SK-N-SH treated with all-trans-retinoic acid at 6 μM for 48 hours (cell line): ENCODE results near the gene CREB3L2.
A peak's percentile ranks its signal among the peaks of the same experiment; 100 is the strongest.

Experiments
- ATAC-seq: fragments of 200-7000 bp; cut with Tn5 transposase; 3 replicates; pipeline ENCODE4 v1.9.1; 2020; ENCODE audit warnings: mild to moderate bottlenecking, moderate library complexity
- ARNTL ChIP-seq: fragments of 450-650 bp; formaldehyde crosslinking; IDR thresholded peaks from 2 replicates; pipeline ENCODE4 v1.5.0; 2020; ENCODE audit warnings: low read depth, mild to moderate bottlenecking, moderate library complexity, borderline replicate concordance
- BACH2 ChIP-seq: fragments of 250-450 bp; sonication (Bioruptor Pico); IDR thresholded peaks from 2 replicates; pipeline ENCODE4 v1.9.0; 2021; ENCODE audit warnings: mild to moderate bottlenecking, borderline replicate concordance
- CREB5 ChIP-seq: fragments of 250-450 bp; sonication (Bioruptor Pico); IDR thresholded peaks from 2 replicates; pipeline ENCODE4 v1.5.1; 2020; ENCODE audit warnings: low read depth, mild to moderate bottlenecking, moderate library complexity
- CSDC2 ChIP-seq: fragments of 250-450 bp; sonication (Bioruptor Pico); IDR thresholded peaks from 2 replicates; pipeline ENCODE4 v1.5.0; 2020; ENCODE audit warnings: mild to moderate bottlenecking, moderate library complexity
- CSRNP3 ChIP-seq: fragments of 250-450 bp; sonication (Bioruptor Pico); IDR thresholded peaks from 2 replicates; pipeline ENCODE4 v1.5.1; 2021; ENCODE audit warnings: mild to moderate bottlenecking, moderate library complexity
- ESRRG ChIP-seq: fragments of 250-450 bp; sonication (Bioruptor Pico); IDR thresholded peaks from 2 replicates; pipeline ENCODE4 v1.6.1; 2021; ENCODE audit warnings: mild to moderate bottlenecking
- GLIS3 ChIP-seq: fragments of 250-450 bp; sonication (Bioruptor Pico); IDR thresholded peaks from 2 replicates; pipeline ENCODE4 v1.5.0; 2020; ENCODE audit warnings: mild to moderate bottlenecking, moderate library complexity
- ISL1 ChIP-seq: fragments of 250-450 bp; sonication (Bioruptor Pico); IDR thresholded peaks from 2 replicates; pipeline ENCODE4 v2.1.2; 2022; ENCODE audit warnings: mild to moderate bottlenecking, moderate library complexity
- OSR1 ChIP-seq: fragments of 250-450 bp; sonication (Bioruptor Pico); IDR thresholded peaks from 2 replicates; pipeline ENCODE4 v1.8.0; 2022; ENCODE audit warnings: moderate library complexity, mild to moderate bottlenecking, inconsistent platforms
- PATZ1 ChIP-seq: fragments of 250-450 bp; sonication (Bioruptor Pico); IDR thresholded peaks from 2 replicates; pipeline ENCODE4 v1.8.0; 2020; ENCODE audit warnings: mild to moderate bottlenecking, moderate library complexity, borderline replicate concordance
- POU6F1 ChIP-seq: fragments of 250-450 bp; sonication (Bioruptor Pico); IDR thresholded peaks from 2 replicates; pipeline ENCODE4 v1.8.0; 2021; ENCODE audit warnings: low read depth, mild to moderate bottlenecking, moderate library complexity, borderline replicate concordance
- PPARA ChIP-seq: fragments of 250-450 bp; sonication (Bioruptor Pico); IDR thresholded peaks from 2 replicates; pipeline ENCODE4 v1.5.0; 2020; ENCODE audit warnings: mild to moderate bottlenecking, borderline replicate concordance
- RARB ChIP-seq: fragments of 250-450 bp; sonication (Bioruptor Pico); IDR thresholded peaks from 2 replicates; pipeline ENCODE4 v1.8.0; 2021; ENCODE audit warnings: mild to moderate bottlenecking, moderate library complexity
- SNAI2 ChIP-seq: fragments of 250-450 bp; sonication (Bioruptor Pico); IDR thresholded peaks from 2 replicates; pipeline ENCODE4 v1.5.0; 2020; ENCODE audit warnings: mild to moderate bottlenecking, moderate library complexity
- TOX ChIP-seq: fragments of 250-450 bp; sonication (Bioruptor Pico); IDR thresholded peaks from 2 replicates; pipeline ENCODE4 v1.8.0; 2021; ENCODE audit warnings: mild to moderate bottlenecking, moderate library complexity, borderline replicate concordance
- TSHZ2 ChIP-seq: fragments of 250-450 bp; sonication (Bioruptor Pico); IDR thresholded peaks from 2 replicates; pipeline ENCODE4 v1.5.0; 2020; ENCODE audit warnings: mild to moderate bottlenecking, moderate library complexity
- ZFP3 ChIP-seq: fragments of 250-450 bp; sonication (Bioruptor Pico); IDR thresholded peaks from 2 replicates; pipeline ENCODE4 v1.5.0; 2020; ENCODE audit warnings: mild to moderate bottlenecking, moderate library complexity
- ZFP30 ChIP-seq: fragments of 450-650 bp; formaldehyde crosslinking; IDR thresholded peaks from 2 replicates; pipeline ENCODE4 v1.5.0; 2022; ENCODE audit warnings: mild to moderate bottlenecking, moderate library complexity
- ZNF565 ChIP-seq: fragments of 450-650 bp; formaldehyde crosslinking; conservative IDR thresholded peaks from 2 replicates; pipeline ENCODE4 v1.5.0; 2020; ENCODE audit warnings: low read depth, mild to moderate bottlenecking, moderate library complexity
- ZNF70 ChIP-seq: fragments of 450-650 bp; formaldehyde crosslinking; IDR thresholded peaks from 2 replicates; pipeline ENCODE4 v1.5.0; 2020; ENCODE audit warnings: mild to moderate bottlenecking, moderate library complexity
- ZNF8 ChIP-seq: fragments of 450-650 bp; formaldehyde crosslinking; IDR thresholded peaks from 2 replicates; pipeline ENCODE4 v1.5.0; 2020; ENCODE audit warnings: mild to moderate bottlenecking, moderate library complexity

Gene CREB3L2

GRCh38 chr7:137848095-137848494 is 153.8 kb downstream of the CREB3L2 start:
- TF ChIP-seq BACH2 (CRISPR knock-in tag) (no peak), ZNF8 (CRISPR knock-in tag) (no peak), PPARA (no peak), GLIS3 (CRISPR knock-in tag) (no peak), ZFP3 (CRISPR knock-in tag) (no peak), CREB5 (no peak), CSDC2 (CRISPR knock-in tag) (no peak), CSRNP3 (CRISPR knock-in tag) (no peak), SNAI2 (CRISPR knock-in tag) (no peak), ESRRG (CRISPR knock-in tag) (no peak), ISL1 (no peak), ARNTL (CRISPR knock-in tag) (no peak), RARB (CRISPR knock-in tag) (no peak), PATZ1 (CRISPR knock-in tag) (no peak), TOX (CRISPR knock-in tag) (no peak), ZNF70 (CRISPR knock-in tag) (no peak)
- no peak for ATAC-seq

- TF ChIP-seq SNAI2 (CRISPR knock-in tag) (no peak), ZNF8 (CRISPR knock-in tag) (0 out of 2 replicates have a peak, but pooled peaks have one; percentile 5), GLIS3 (CRISPR knock-in tag) (no peak), ISL1 (no peak), ESRRG (CRISPR knock-in tag) (no peak), TSHZ2 (CRISPR knock-in tag) (no peak), TOX (CRISPR knock-in tag) (no peak), ZFP30 (no peak)
- peak; percentile 35 for ATAC-seq
Observed at GRCh38 chr7:137847568-137848050, 154.3 kb downstream of the CREB3L2 start.

- ATAC-seq: peak; percentile 81
- TF ChIP-seq ISL1: no peak
- TF ChIP-seq PPARA: no peak
- TF ChIP-seq PATZ1 (CRISPR knock-in tag): no peak
- TF ChIP-seq ZNF565 (CRISPR knock-in tag): no peak
- no peak for TF ChIP-seq OSR1 (CRISPR knock-in tag)
- TF ChIP-seq ZFP3 (CRISPR knock-in tag): no peak
- TF ChIP-seq TOX (CRISPR knock-in tag): no peak
- no peak for TF ChIP-seq ZNF70 (CRISPR knock-in tag)
- TF ChIP-seq SNAI2 (CRISPR knock-in tag): no peak
- TF ChIP-seq ZNF8 (CRISPR knock-in tag): no peak
- no peak for TF ChIP-seq CREB5
- TF ChIP-seq POU6F1 (CRISPR knock-in tag): no peak
- TF ChIP-seq CSDC2 (CRISPR knock-in tag): no peak
- no peak for TF ChIP-seq ESRRG (CRISPR knock-in tag)
- TF ChIP-seq CSRNP3 (CRISPR knock-in tag): no peak
- TF ChIP-seq ARNTL (CRISPR knock-in tag): no peak
- no peak for TF ChIP-seq GLIS3 (CRISPR knock-in tag)
- no peak for TF ChIP-seq RARB (CRISPR knock-in tag)
Observed at GRCh38 chr7:137846827-137847567, 154.9 kb downstream of the CREB3L2 start, which contains the start of gene DGKI. TSS of gene DGKI (minus strand) at chr7:137846974.
